H1 (cell line): ENCODE measurements around the gene SLX4IP. TPM values are rescaled to one million over a fixed set of nuclear protein-coding genes. Genes with fewer than 3 reads are reported as not detected.

Experiments used
- CHD1 ChIP-seq: IDR thresholded peaks from 2 replicates; pipeline ENCODE4 v1.6.1; 2012; ENCODE audit warnings: low read depth, low read length, improper control_type of control experiment
- CHD2 ChIP-seq: IDR thresholded peaks from 2 replicates; pipeline ENCODE4 v1.6.1; 2012; ENCODE audit warnings: low read length, improper control_type of control experiment
- CHD7 ChIP-seq: fragments of 300-600 bp; sonication (generic); IDR thresholded peaks from 2 replicates; pipeline ENCODE4 v1.7.1; 2012; ENCODE audit warnings: low read length, moderate library complexity, mild to moderate bottlenecking, inconsistent platforms; ENCODE audit not compliant: insufficient replicate concordance
- CREB1 ChIP-seq: IDR thresholded peaks from 2 replicates; pipeline ENCODE4 v1.6.1; 2012; ENCODE audit warnings: inconsistent platforms
- GTF2F1 ChIP-seq: IDR thresholded peaks from 2 replicates; pipeline ENCODE4 v1.6.1; 2012; ENCODE audit warnings: low read depth, low read length, improper control_type of control experiment, borderline replicate concordance
- HDAC2 ChIP-seq, 2 experiments: fragments of 300-600 bp in 1 of 2; sonication (generic) in 1 of 2; IDR thresholded peaks; 2 replicates each; pipeline ENCODE4 v1.6.1; 2011 to 2012; ENCODE audit warnings: low read depth in 2 of 2, low read length in 2 of 2, mild to moderate bottlenecking in 2 of 2, moderate library complexity in 2 of 2, borderline replicate concordance in 1 of 2, inconsistent platforms in 1 of 2
- PHF8 ChIP-seq: fragments of 200-600 bp; sonication (generic); conservative IDR thresholded peaks from 2 replicates; pipeline ENCODE4 v1.7.1; 2012; ENCODE audit warnings: low read depth, mild to moderate bottlenecking, inconsistent platforms, low read length, moderate library complexity
- RFX5 ChIP-seq: IDR thresholded peaks from 2 replicates; pipeline ENCODE4 v1.6.1; 2011; ENCODE audit warnings: low read depth, low read length, improper control_type of control experiment, borderline replicate concordance
- SIRT6 ChIP-seq: IDR thresholded peaks from one replicate; pipeline ENCODE4 v1.7.1; 2012; ENCODE audit warnings: low read length, inconsistent platforms
- TAF1 ChIP-seq: IDR thresholded peaks from 2 replicates; pipeline ENCODE4 v1.6.1; 2011; ENCODE audit warnings: mild to moderate bottlenecking, low read depth, low read length
- polyA plus RNA-seq, 7 experiments: library from polyadenylated mRNA; depleted of rRNA in 3 of 7; stranded (reverse) in 5 of 7; unstranded in 2 of 7; fragments of >200 nt in 5 of 7; fragments of 200-250 nt in 2 of 7; gene quantifications; 1 replicate in 5 of 7; 2 replicates in 1 of 7; 4 replicates in 1 of 7; pipeline versions ENCODE4 v1.2.1 to v1.2.3, GENCODE V29; 2011 to 2013; ENCODE audit warnings: missing spikeins in 2 of 7, mixed read lengths in 2 of 7
- total RNA-seq: library from RNA; stranded (reverse); fragmentation: NEBNext Ultra II Directional; extraction: Animal tissue kit (Norgen Biotek cat#: 25700); gene quantifications from 2 replicates; pipeline ENCODE4 v1.2.1, GENCODE V29; 2021
- TF ChIP-seq, protein P1 (sequence below): IDR thresholded peaks from 2 replicates; pipeline ENCODE4 v1.6.1; 2011; ENCODE audit warnings: low read length, improper control_type of control experiment

Gene SLX4IP
- total and polyA plus RNA-seq, 2 of the 8 experiments (the other 6 are each of a cell fraction or from before 2014, with no cell fraction given) = 2.4 to 8.7 TPM

- TF ChIP-seq CHD7 (no peak), CREB1 (no peak), HDAC2 (IDR thresholded peaks at IDR 0.05; ENCODE audit: borderline replicate concordance in 1 of 2, low read depth in 2 of 2, low read length in 2 of 2) (no peak), GTF2F1 (no peak), TAF1 (no peak), CHD2 (no peak), RFX5 (no peak), PHF8 (no peak), CHD1 (no peak), SIRT6 (no peak)
- TF ChIP-seq, protein P1, sequence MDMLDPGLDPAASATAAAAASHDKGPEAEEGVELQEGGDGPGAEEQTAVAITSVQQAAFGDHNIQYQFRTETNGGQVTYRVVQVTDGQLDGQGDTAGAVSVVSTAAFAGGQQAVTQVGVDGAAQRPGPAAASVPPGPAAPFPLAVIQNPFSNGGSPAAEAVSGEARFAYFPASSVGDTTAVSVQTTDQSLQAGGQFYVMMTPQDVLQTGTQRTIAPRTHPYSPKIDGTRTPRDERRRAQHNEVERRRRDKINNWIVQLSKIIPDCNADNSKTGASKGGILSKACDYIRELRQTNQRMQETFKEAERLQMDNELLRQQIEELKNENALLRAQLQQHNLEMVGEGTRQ = no peak
These were observed 176.3 kb downstream of the SLX4IP start (continued) for GRCh38 chr20:10611357-10611756.
